Measurements from ENCODE around the gene ADRA2C. TPM values are rescaled to one million over a fixed set of nuclear protein-coding genes. Genes with fewer than 3 reads are reported as not detected.

The ADRA2C gene
- total RNA-seq, 2 donors from 2014 or later, result 16.0 to 17.3 TPM

GRCh38 chr4:3777669-3778068 lies 11.5 kb downstream of the ADRA2C start:
- DNase-seq, result no peak
- Histone ChIP-seq H3K9me3 (ENCODE audit: control insufficient read depth, low read length) (peaks cover 9% of the 10 kb centered on the region), H3K9ac (ENCODE audit: extremely low read depth, low read length, poor library complexity, severe bottlenecking) (no peak overlapping the region), H3K4me1 (ENCODE audit: control insufficient read depth, insufficient read depth, low read length) (no peaks in the 10 kb centered on the region), H3K4me3 (ENCODE audit: low read length) (no peak overlapping the region), H3K27me3 (ENCODE audit: control insufficient read depth, insufficient read depth, low read length, poor library complexity, severe bottlenecking) (no peaks in the 10 kb centered on the region), H3K36me3 (ENCODE audit: control insufficient read depth, insufficient read depth, low read length) (no peaks in the 10 kb centered on the region), H3K27ac (ENCODE audit: low read depth, low read length) (no peak overlapping the region)
- peaks cover 9% of the 10 kb centered on the region for H3K4me1 Mint-ChIP-seq
- H3K9me3 Mint-ChIP-seq, result peaks cover 14% of the 10 kb centered on the region
- 94% methylated on average over 13 of the region's 13 CpGs for WGBS, 2 experiments (ENCODE audit: insufficient coverage in 1 of 2, insufficient read length in 1 of 2)
- H3K36me3 Mint-ChIP-seq (ENCODE audit: low read depth), result no peaks in the 10 kb centered on the region
- H3K27ac Mint-ChIP-seq, result no peak overlapping the region
- no peak for TF ChIP-seq CTCF (conservative IDR thresholded peaks at IDR 0.05)
- no peaks in the 10 kb centered on the region for H3K27me3 Mint-ChIP-seq (ENCODE audit: insufficient read depth)
- no peak overlapping the region for H3K4me3 Mint-ChIP-seq

GRCh38 chr4:3779509-3779908 lies 13.3 kb downstream of the ADRA2C start:
- Mint-ChIP-seq H3K36me3 (ENCODE audit: low read depth) (no peaks in the 10 kb centered on the region), H3K4me1 (peaks cover 9% of the 10 kb centered on the region), H3K27me3 (ENCODE audit: insufficient read depth) (no peaks in the 10 kb centered on the region), H3K4me3 (no peak overlapping the region), H3K27ac (no peak overlapping the region), H3K9me3 (peaks cover 14% of the 10 kb centered on the region)
- Histone ChIP-seq H3K36me3 (ENCODE audit: control insufficient read depth, insufficient read depth, low read length) (no peaks in the 10 kb centered on the region), H3K9ac (ENCODE audit: extremely low read depth, low read length, poor library complexity, severe bottlenecking) (no peak overlapping the region), H3K27ac (ENCODE audit: low read depth, low read length) (no peak overlapping the region), H3K27me3 (ENCODE audit: control insufficient read depth, insufficient read depth, low read length, poor library complexity, severe bottlenecking) (no peaks in the 10 kb centered on the region), H3K4me1 (ENCODE audit: control insufficient read depth, insufficient read depth, low read length) (no peaks in the 10 kb centered on the region), H3K9me3 (ENCODE audit: control insufficient read depth, low read length) (peaks cover 9% of the 10 kb centered on the region), H3K4me3 (ENCODE audit: low read length) (no peak overlapping the region)
- TF ChIP-seq CTCF (conservative IDR thresholded peaks at IDR 0.05), result no peak
- 63 to 93% methylated on average over 1 to 6 of the region's 6 CpGs for WGBS, 2 experiments (ENCODE audit: insufficient coverage in 1 of 2, insufficient read length in 1 of 2)
- DNase-seq, result no peak

- Histone ChIP-seq H3K27ac (ENCODE audit: low read depth, low read length) (no peak overlapping the region), H3K9me3 (ENCODE audit: control insufficient read depth, low read length) (peaks cover 9% of the 10 kb centered on the region), H3K4me3 (ENCODE audit: low read length) (no peak overlapping the region), H3K27me3 (ENCODE audit: control insufficient read depth, insufficient read depth, low read length, poor library complexity, severe bottlenecking) (no peaks in the 10 kb centered on the region), H3K4me1 (ENCODE audit: control insufficient read depth, insufficient read depth, low read length) (no peaks in the 10 kb centered on the region), H3K36me3 (ENCODE audit: control insufficient read depth, insufficient read depth, low read length) (no peaks in the 10 kb centered on the region), H3K9ac (ENCODE audit: extremely low read depth, low read length, poor library complexity, severe bottlenecking) (no peak overlapping the region)
- Mint-ChIP-seq H3K27ac (no peak overlapping the region), H3K4me3 (no peak overlapping the region), H3K4me1 (peaks cover 7% of the 10 kb centered on the region), H3K27me3 (ENCODE audit: insufficient read depth) (no peaks in the 10 kb centered on the region), H3K36me3 (ENCODE audit: low read depth) (no peaks in the 10 kb centered on the region), H3K9me3 (peaks cover 14% of the 10 kb centered on the region)
- no peak for TF ChIP-seq CTCF (conservative IDR thresholded peaks at IDR 0.05)
- DNase-seq, result peak; percentile 84
- WGBS, 2 experiments (ENCODE audit: insufficient coverage in 1 of 2, insufficient read length in 1 of 2), result 81 to 82% methylated on average over 14 to 21 of the region's 21 CpGs
Observed at GRCh38 chr4:3780347-3781171, 14.4 kb downstream of the ADRA2C start.

All from endodermal cell (in vitro differentiated cells).